Gastrocnemius medialis (tissue), 4 donors: Measurements from ENCODE around the gene LTBP1.

Experiments used
- CTCF ChIP-seq, 5 experiments: fragments of 450-650 bp in 3 of 5; fragments of 200-600 bp in 2 of 5; sonication (generic) in 2 of 5; IDR thresholded peaks in 4 of 5; conservative IDR thresholded peaks in 1 of 5; 1 replicate in 4 of 5; 2 replicates in 1 of 5; pipeline ENCODE4 v1.5.1; 2016 to 2019; ENCODE audit warnings: antibody characterized with exemption in 5 of 5, mild to moderate bottlenecking in 3 of 5, moderate library complexity in 3 of 5
- POLR2A ChIP-seq, 2 donors: fragments of 450-650 bp; IDR thresholded peaks; one replicate each; pipeline ENCODE4 v1.6.1; 2017; ENCODE audit warnings: antibody characterized with exemption in 2 of 2, mild to moderate bottlenecking in 2 of 2, moderate library complexity in 2 of 2

GRCh38 chr2:33212151-33212550 lies 265.4 kb downstream of the LTBP1 start:
- no peak for TF ChIP-seq CTCF (IDR thresholded peaks at IDR 0.05 in 4 of 5, conservative IDR thresholded peaks at IDR 0.05 in 1 of 5)
- no peak for TF ChIP-seq POLR2A (IDR thresholded peaks at IDR 0.05)
